Endothelial cell of umbilical vein (primary cell): ENCODE measurements around the gene LGALS3BP. TPM values are rescaled to one million over a fixed set of nuclear protein-coding genes. Genes with fewer than 3 reads are reported as not detected.

Experiments used
- BruUV-seq: library from RNA; stranded (reverse); fragments of 400-500 nt; replicated peaks from 2 replicates; lab custom pipeline; 2021; lab: Mats Ljungman, UMichigan
- CTCF ChIA-PET: fragments of 300-600, 350-600 bp; sonication (Branson Sonifier 250); formaldehyde crosslinking; loops from one replicate; lab custom pipeline; 2021; ENCODE audit warnings: antibody characterized with exemption, inconsistent platforms; lab: Charles Lee
- POLR2A ChIA-PET: fragments of 300-600, 350-600 bp; sonication (Branson Sonifier 250); formaldehyde crosslinking; loops from one replicate; lab custom pipeline; 2021; ENCODE audit warnings: antibody characterized with exemption, inconsistent platforms; lab: Charles Lee
- DNase-seq: peaks from one replicate; pipeline ENCODE4 v3.0.0-alpha.2; 2011; ENCODE audit warnings: low read depth, low spot score
- FAIRE-seq: peaks from 2 replicates; lab custom pipeline; 2011; peaks lifted over from hg19 to GRCh38; lab: Jason Lieb, UNC
- H2AFZ ChIP-seq: 2 replicates; pipeline ENCODE4 v1.6.0; 2012; ENCODE audit warnings: low read depth, low read length, control low read depth, inconsistent platforms
- H3K27ac ChIP-seq: 2 replicates; pipeline ENCODE4 v1.5.1; 2011; ENCODE audit warnings: low read depth, mild to moderate bottlenecking, control low read depth, low read length, moderate library complexity; ENCODE audit not compliant: insufficient read depth
- H3K27me3 ChIP-seq, 2 experiments: 2 replicates each; pipeline versions ENCODE4 v1.6.0 to v1.6.1; 2011; ENCODE audit warnings: low read length in 2 of 2, mixed read lengths in 1 of 2; ENCODE audit not compliant: control insufficient read depth in 2 of 2, insufficient read depth in 2 of 2
- H3K36me3 ChIP-seq, 2 experiments: 2 replicates in 1 of 2; 3 replicates in 1 of 2; pipeline ENCODE4 v1.5.1; 2011; ENCODE audit warnings: low read length in 2 of 2, mild to moderate bottlenecking in 1 of 2, moderate library complexity in 1 of 2; ENCODE audit not compliant: control insufficient read depth in 2 of 2, insufficient read depth in 2 of 2; ENCODE audit errors: extremely low read depth in 1 of 2
- H3K4me1 ChIP-seq: 3 replicates; pipeline ENCODE4 v1.5.1; 2011; ENCODE audit warnings: mild to moderate bottlenecking, low read length; ENCODE audit not compliant: control insufficient read depth, insufficient read depth; ENCODE audit errors: extremely low read depth
- H3K4me2 ChIP-seq: 2 replicates; pipeline ENCODE4 v1.6.1; 2011; ENCODE audit warnings: low read length, control low read depth, mixed read lengths; ENCODE audit not compliant: insufficient read depth
- H3K4me3 ChIP-seq, 3 experiments: fragments of 200-600 bp in 1 of 3; sonication (generic), shearing (Covaris generic) in 1 of 3; replicated peaks in 1 of 3; 2 replicates each; pipeline ENCODE4 v1.5.1; 2011 to 2016; ENCODE audit warnings: control low read depth in 3 of 3, low read length in 3 of 3, mild to moderate bottlenecking in 2 of 3, inconsistent platforms in 1 of 3, low read depth in 1 of 3, moderate library complexity in 1 of 3; ENCODE audit not compliant: insufficient read depth in 1 of 3
- H3K79me2 ChIP-seq: 2 replicates; pipeline ENCODE4 v1.6.0; 2012; ENCODE audit warnings: low read length, inconsistent platforms; ENCODE audit not compliant: control insufficient read depth, insufficient read depth
- H3K9ac ChIP-seq: replicated peaks from 2 replicates; pipeline ENCODE3; 2011; ENCODE audit warnings: low read length, control low read depth; ENCODE audit not compliant: insufficient read depth; ENCODE audit errors: extremely low read depth
- H3K9me1 ChIP-seq: replicated peaks from 3 replicates; pipeline ENCODE4 v1.6.0; 2011; ENCODE audit warnings: mild to moderate bottlenecking, low read length; ENCODE audit not compliant: control insufficient read depth, insufficient read depth; ENCODE audit errors: extremely low read depth
- H3K9me3 ChIP-seq: replicated peaks from 2 replicates; pipeline ENCODE4 v1.5.1; 2012; ENCODE audit warnings: low read length, inconsistent platforms; ENCODE audit not compliant: control insufficient read depth, insufficient read depth
- H4K20me1 ChIP-seq: replicated peaks from 2 replicates; pipeline ENCODE3; 2011; ENCODE audit warnings: mild to moderate bottlenecking, low read length; ENCODE audit not compliant: control insufficient read depth, insufficient read depth; ENCODE audit errors: extremely low read depth
- CTCF ChIP-seq, 2 donors: IDR thresholded peaks; 1 replicate in 1 of 2; 2 replicates in 1 of 2; pipeline ENCODE4 v1.5.1; 2011; ENCODE audit warnings: low read length in 2 of 2, mild to moderate bottlenecking in 2 of 2, moderate library complexity in 2 of 2, control low read depth in 1 of 2, inconsistent platforms in 1 of 2, low read depth in 1 of 2; ENCODE audit not compliant: insufficient read depth in 1 of 2; ENCODE audit errors: extremely low read depth in 1 of 2
- EZH2 ChIP-seq: IDR thresholded peaks from 2 replicates; pipeline ENCODE4 v1.6.1; 2012; ENCODE audit warnings: borderline replicate concordance, low read depth, mild to moderate bottlenecking, moderate library complexity, low read length, inconsistent platforms; ENCODE audit not compliant: severe bottlenecking
- FOS ChIP-seq: IDR thresholded peaks from 2 replicates; pipeline ENCODE4 v1.6.1; 2011; ENCODE audit warnings: mild to moderate bottlenecking, low read length, moderate library complexity, borderline replicate concordance; ENCODE audit not compliant: insufficient read depth
- GATA2 ChIP-seq: IDR thresholded peaks from 2 replicates; pipeline ENCODE4 v1.7.0; 2011; ENCODE audit warnings: low read depth, mild to moderate bottlenecking, moderate library complexity, mixed read lengths, low read length; ENCODE audit not compliant: insufficient read length, insufficient read depth
- JUN ChIP-seq: IDR thresholded peaks from 2 replicates; pipeline ENCODE4 v1.6.1; 2011; ENCODE audit warnings: borderline replicate concordance, low read depth; ENCODE audit not compliant: insufficient read length, insufficient read depth
- MAX ChIP-seq: IDR thresholded peaks from 2 replicates; pipeline ENCODE4 v1.6.1; 2011; ENCODE audit not compliant: insufficient read depth, insufficient read length
- MYC ChIP-seq: IDR thresholded peaks from one replicate; pipeline ENCODE4 v1.6.1; 2011; ENCODE audit warnings: mild to moderate bottlenecking, low read depth, low read length
- POLR2A ChIP-seq: IDR thresholded peaks from 2 replicates; pipeline ENCODE4 v1.6.1; 2012; ENCODE audit warnings: low read depth, mild to moderate bottlenecking, control low read depth, low read length
- POLR2AphosphoS5 ChIP-seq: IDR thresholded peaks from 2 replicates; pipeline ENCODE4 v1.6.1; 2012; ENCODE audit warnings: low read depth, mild to moderate bottlenecking, control low read depth, low read length, moderate library complexity; ENCODE audit not compliant: insufficient read depth
- dilution Hi-C: fragments of 300-500 bp; cut with MboI; formaldehyde crosslinking; loops from one replicate; pipeline ENCODE4 v1.15.0; 2019; ENCODE audit warnings: low sequenced_read_pairs; ENCODE audit not compliant: extremely low pct_ligation_motif_present
- intact Hi-C: fragments of 100-400 bp; cut with micrococcal nuclease; formaldehyde crosslinking; loops from one replicate; pipeline ENCODE4 v1.10.0; 2022
- polyA plus RNA-seq, 4 experiments: library from polyadenylated mRNA; depleted of rRNA in 3 of 4; stranded (reverse) in 3 of 4; unstranded in 1 of 4; fragments of >200 nt; gene quantifications; 2 replicates each; pipeline versions ENCODE4 v1.2.1 to v1.2.3, GENCODE V29; 2011 to 2012; ENCODE audit warnings: missing spikeins in 1 of 4
- total RNA-seq: library from RNA; stranded (reverse); gene quantifications from 2 replicates; pipeline ENCODE4 v1.2.3, GENCODE V29; 2021

Gene LGALS3BP
- total and polyA plus RNA-seq, 2 donors (not counting 3 experiments of a cell fraction or from before 2014, with no cell fraction given) = 0.77 to 1.3 TPM

GRCh38 chr17:78962345-78962983, 17.3 kb downstream of the LGALS3BP start:
- no peaks in the 10 kb centered on the region for H3K27me3 ChIP-seq
- ChIA-PET CTCF (interaction anchor here (0.6 to 1.5 kb wide), 3 partner anchors 9 to 159 kb away, joined by 3 to 9 read pairs (median 4); no protein-coding TSS in a partner anchor), POLR2A (no interaction called here)
- H3K4me2 ChIP-seq = no peak overlapping the region
- H3K9ac ChIP-seq = no peak overlapping the region
- H3K4me1 ChIP-seq = no peaks in the 10 kb centered on the region
- no peaks in the 10 kb centered on the region for H3K79me2 ChIP-seq
- no peak overlapping the region for H3K4me3 ChIP-seq
- no peaks in the 10 kb centered on the region for H3K9me3 ChIP-seq
- no peak for TF ChIP-seq MYC
- no peak for TF ChIP-seq JUN
- TF ChIP-seq POLR2AphosphoS5 = no peak
- no peak for TF ChIP-seq FOS
- TF ChIP-seq GATA2 = no peak
- no peak for TF ChIP-seq CTCF (IDR thresholded peaks at IDR 0.05; ENCODE audit: extremely low read depth in 1 of 2, insufficient read depth in 1 of 2, low read depth in 1 of 2, low read length in 2 of 2)
- TF ChIP-seq EZH2 = no peak
- TF ChIP-seq MAX = no peak
- no peak for TF ChIP-seq POLR2A
- H2AFZ ChIP-seq = no peak overlapping the region
- FAIRE-seq (no peak), DNase-seq (no peak)
- H3K36me3 ChIP-seq = no peaks in the 10 kb centered on the region
- dilution Hi-C loops (no loop called here), intact Hi-C loops (no loop called here)
- no peaks in the 10 kb centered on the region for H3K9me1 ChIP-seq
- no peaks in the 10 kb centered on the region for H4K20me1 ChIP-seq
- no TSS peak for BruUV-seq
- H3K27ac ChIP-seq = no peak overlapping the region
